ENCODE results near the gene OLFM2.

Gene OLFM2

DNA sequence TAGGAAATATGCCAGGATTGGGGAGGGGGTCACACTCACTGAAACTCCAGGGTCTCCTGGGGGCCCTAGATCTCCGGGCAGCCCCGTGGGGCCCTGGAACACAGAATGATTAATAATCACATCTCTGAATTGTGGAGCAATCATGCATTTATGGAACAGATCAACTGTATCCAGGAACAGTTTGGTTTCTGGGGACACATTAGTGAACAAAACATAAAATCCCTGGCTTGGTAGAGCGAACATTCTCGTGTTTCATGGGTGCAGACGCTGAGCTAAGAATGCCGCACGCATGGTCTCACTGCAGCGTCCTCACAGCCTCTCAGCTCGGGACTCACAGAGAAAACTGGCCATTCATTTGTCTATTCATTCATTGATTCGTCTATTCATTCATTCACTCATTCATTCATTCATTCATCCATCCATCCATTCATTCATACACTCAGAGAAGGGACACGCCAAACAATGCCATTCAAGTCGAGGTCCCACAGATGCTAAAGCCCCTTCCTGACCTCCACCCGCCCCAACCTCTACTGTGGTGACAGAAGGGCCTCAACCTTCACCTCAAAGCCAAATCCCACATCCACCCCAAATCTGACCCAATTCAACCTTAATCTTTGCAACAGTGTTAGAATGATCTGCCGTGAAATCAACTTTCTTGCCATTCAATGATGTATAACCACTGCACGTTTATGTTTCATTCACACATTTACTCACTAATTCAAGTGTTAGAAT is 35.0 kb upstream of the OLFM2 start:
- peaks cover 10% of the 10 kb centered on the region; the same call in 1 of the 2 replicates for H3K27me3 ChIP-seq (ENCODE audit: low read depth, low read length)

DNA sequence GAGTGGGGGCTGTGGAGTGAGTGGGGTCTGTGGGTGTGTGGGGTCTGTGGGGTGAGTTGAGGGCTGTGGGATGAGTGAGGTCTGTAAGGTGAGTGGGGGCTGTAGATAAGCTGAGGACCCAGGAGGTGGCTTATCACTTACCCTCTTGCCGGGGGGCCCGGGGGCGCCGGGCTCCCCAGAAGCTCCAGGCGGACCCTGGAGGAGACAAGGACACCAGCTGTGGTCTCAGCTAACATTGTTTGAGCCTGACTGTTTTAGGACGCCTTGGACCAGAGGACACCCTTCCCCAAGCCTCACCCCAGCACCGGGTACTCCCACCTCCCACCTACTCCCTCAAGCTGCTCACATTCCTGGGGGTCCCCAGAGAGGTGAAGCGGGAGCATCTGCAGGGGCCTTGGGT is 34.2 kb upstream of the OLFM2 start:
- Histone ChIP-seq H3K27me3 (ENCODE audit: low read depth, low read length) (peaks cover 3% of the 10 kb centered on the region; the same call in 1 of the 2 replicates), H3K9ac (ENCODE audit: low read length) (no peak overlapping the region), H3K27ac (ENCODE audit: low read length) (no peak overlapping the region), H3K4me2 (ENCODE audit: low read length) (no peak overlapping the region), H3K4me1 (ENCODE audit: low read length) (no peaks in the 10 kb centered on the region), H3K9me3 (ENCODE audit: insufficient read depth, low read length) (no peaks in the 10 kb centered on the region), H4K20me1 (ENCODE audit: insufficient read depth, low read length) (no peaks in the 10 kb centered on the region), H3K36me3 (replicated peaks; ENCODE audit: low read depth, low read length) (no peaks in the 10 kb centered on the region), H3K79me2 (ENCODE audit: low read length) (no peaks in the 10 kb centered on the region), H3K4me3 (ENCODE audit: low read length) (no peak overlapping the region), H2AFZ (ENCODE audit: low read depth, low read length) (no peak overlapping the region)
- TF ChIP-seq, protein P1, sequence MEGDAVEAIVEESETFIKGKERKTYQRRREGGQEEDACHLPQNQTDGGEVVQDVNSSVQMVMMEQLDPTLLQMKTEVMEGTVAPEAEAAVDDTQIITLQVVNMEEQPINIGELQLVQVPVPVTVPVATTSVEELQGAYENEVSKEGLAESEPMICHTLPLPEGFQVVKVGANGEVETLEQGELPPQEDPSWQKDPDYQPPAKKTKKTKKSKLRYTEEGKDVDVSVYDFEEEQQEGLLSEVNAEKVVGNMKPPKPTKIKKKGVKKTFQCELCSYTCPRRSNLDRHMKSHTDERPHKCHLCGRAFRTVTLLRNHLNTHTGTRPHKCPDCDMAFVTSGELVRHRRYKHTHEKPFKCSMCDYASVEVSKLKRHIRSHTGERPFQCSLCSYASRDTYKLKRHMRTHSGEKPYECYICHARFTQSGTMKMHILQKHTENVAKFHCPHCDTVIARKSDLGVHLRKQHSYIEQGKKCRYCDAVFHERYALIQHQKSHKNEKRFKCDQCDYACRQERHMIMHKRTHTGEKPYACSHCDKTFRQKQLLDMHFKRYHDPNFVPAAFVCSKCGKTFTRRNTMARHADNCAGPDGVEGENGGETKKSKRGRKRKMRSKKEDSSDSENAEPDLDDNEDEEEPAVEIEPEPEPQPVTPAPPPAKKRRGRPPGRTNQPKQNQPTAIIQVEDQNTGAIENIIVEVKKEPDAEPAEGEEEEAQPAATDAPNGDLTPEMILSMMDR (IDR thresholded peaks at IDR 0.05; ENCODE audit: low read depth, low read length): no peak
- TF ChIP-seq EZH2phosphoT487 (IDR thresholded peaks at IDR 0.05; ENCODE audit: low read depth): no peak

More for the DNA sequence above, 35.0 kb upstream of the OLFM2 start:
- Histone ChIP-seq H3K27ac (ENCODE audit: low read length) (no peak overlapping the region), H3K4me3 (ENCODE audit: low read length) (no peak overlapping the region), H2AFZ (ENCODE audit: low read depth, low read length) (no peak overlapping the region), H3K9ac (ENCODE audit: low read length) (no peak overlapping the region), H3K36me3 (replicated peaks; ENCODE audit: low read depth, low read length) (no peaks in the 10 kb centered on the region), H3K4me1 (ENCODE audit: low read length) (no peaks in the 10 kb centered on the region), H3K79me2 (ENCODE audit: low read length) (no peaks in the 10 kb centered on the region), H3K4me2 (ENCODE audit: low read length) (no peak overlapping the region), H4K20me1 (ENCODE audit: insufficient read depth, low read length) (no peaks in the 10 kb centered on the region), H3K9me3 (ENCODE audit: insufficient read depth, low read length) (no peaks in the 10 kb centered on the region)
- TF ChIP-seq EZH2phosphoT487 (IDR thresholded peaks at IDR 0.05; ENCODE audit: low read depth): no peak
- TF ChIP-seq, protein P1 (IDR thresholded peaks at IDR 0.05; ENCODE audit: low read depth, low read length): no peak

DNA sequence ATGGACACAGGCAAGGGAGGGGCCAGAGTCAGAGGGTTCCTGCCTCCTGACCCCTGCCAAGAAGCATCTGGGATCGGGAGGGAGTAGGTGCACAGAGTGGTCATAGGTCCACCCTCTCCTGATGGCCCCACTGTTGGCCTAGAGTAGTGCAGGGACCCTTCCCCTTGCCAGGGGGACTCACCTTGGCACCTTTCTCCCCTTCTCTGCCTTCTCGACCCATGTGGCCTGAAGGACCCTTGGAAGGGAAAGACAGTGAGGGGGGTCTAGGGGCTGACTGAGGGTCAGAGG is 33.3 kb upstream of the OLFM2 start:
- no peaks in the 10 kb centered on the region for H3K79me2 ChIP-seq (ENCODE audit: low read length)
- H3K4me2 ChIP-seq (ENCODE audit: low read length): no peak overlapping the region
- H3K9me3 ChIP-seq (ENCODE audit: insufficient read depth, low read length): no peaks in the 10 kb centered on the region
- no peak overlapping the region for H3K4me3 ChIP-seq (ENCODE audit: low read length)
- TF ChIP-seq EZH2phosphoT487 (IDR thresholded peaks at IDR 0.05; ENCODE audit: low read depth): no peak
- TF ChIP-seq, protein P1 (IDR thresholded peaks at IDR 0.05; ENCODE audit: low read depth, low read length): no peak
- no peaks in the 10 kb centered on the region for H3K4me1 ChIP-seq (ENCODE audit: low read length)
- no peak overlapping the region for H3K27ac ChIP-seq (ENCODE audit: low read length)
- no peaks in the 10 kb centered on the region for H3K27me3 ChIP-seq (ENCODE audit: low read depth, low read length)
- H2AFZ ChIP-seq (ENCODE audit: low read depth, low read length): no peak overlapping the region
- H3K36me3 ChIP-seq (replicated peaks; ENCODE audit: low read depth, low read length): no peaks in the 10 kb centered on the region
- no peaks in the 10 kb centered on the region for H4K20me1 ChIP-seq (ENCODE audit: insufficient read depth, low read length)
- H3K9ac ChIP-seq (ENCODE audit: low read length): no peak overlapping the region

DNA sequence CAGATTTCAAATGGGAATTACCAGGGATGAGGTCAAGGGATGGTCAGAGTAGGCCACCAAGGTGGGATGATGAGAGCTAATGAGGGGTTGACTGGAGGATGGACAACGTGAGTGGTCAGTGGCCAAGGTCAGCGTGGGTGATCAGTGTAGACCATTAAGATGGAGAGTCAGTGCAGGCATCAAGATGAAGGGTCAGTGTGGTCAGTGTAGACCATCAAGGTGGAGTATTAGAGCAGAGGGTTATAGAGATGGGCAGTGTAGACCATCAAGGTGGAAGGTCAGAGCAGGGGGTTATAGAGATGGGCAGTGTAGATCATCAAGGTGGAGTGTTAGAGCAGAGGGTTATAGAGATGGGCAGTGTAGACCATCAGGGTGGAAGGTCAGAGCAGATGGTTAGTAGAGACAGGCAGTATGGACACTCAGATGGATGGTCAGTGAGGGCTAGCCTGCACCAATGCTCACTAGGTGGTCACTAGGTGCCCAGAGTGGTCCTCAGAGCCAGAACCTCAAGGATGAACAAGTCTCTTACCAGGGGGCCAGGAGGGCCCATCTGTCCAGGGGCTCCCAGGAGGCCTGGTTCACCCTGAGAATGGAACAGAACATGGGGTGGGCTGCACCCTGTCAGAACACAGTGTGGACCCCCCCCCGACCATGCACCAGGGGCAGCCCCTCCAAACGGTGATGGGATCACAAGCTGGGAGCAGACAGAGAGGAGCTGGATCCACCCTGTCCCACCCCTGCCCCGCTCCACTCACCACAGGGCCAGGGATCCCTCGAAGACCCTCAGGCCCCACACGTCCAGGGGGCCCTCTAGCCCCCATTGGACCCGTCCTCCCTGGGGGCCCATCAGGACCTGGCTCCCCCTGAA is 32.7 kb upstream of the OLFM2 start:
- no peak for TF ChIP-seq EZH2phosphoT487 (IDR thresholded peaks at IDR 0.05; ENCODE audit: low read depth)
- TF ChIP-seq, protein P1 (IDR thresholded peaks at IDR 0.05; ENCODE audit: low read depth, low read length): no peak
- Histone ChIP-seq H2AFZ (ENCODE audit: low read depth, low read length) (no peak overlapping the region), H3K79me2 (ENCODE audit: low read length) (no peaks in the 10 kb centered on the region)

More for the DNA sequence above, 32.7 kb upstream of the OLFM2 start:
- H3K4me3 ChIP-seq (ENCODE audit: low read length): no peak overlapping the region
- H3K27ac ChIP-seq (ENCODE audit: low read length): no peak overlapping the region
- no peak overlapping the region for H3K4me2 ChIP-seq (ENCODE audit: low read length)
- no peaks in the 10 kb centered on the region for H3K27me3 ChIP-seq (ENCODE audit: low read depth, low read length)
- no peak overlapping the region for H3K9ac ChIP-seq (ENCODE audit: low read length)
- no peaks in the 10 kb centered on the region for H3K36me3 ChIP-seq (replicated peaks; ENCODE audit: low read depth, low read length)
- no peaks in the 10 kb centered on the region for H3K9me3 ChIP-seq (ENCODE audit: insufficient read depth, low read length)
- H3K4me1 ChIP-seq (ENCODE audit: low read length): no peaks in the 10 kb centered on the region
- H4K20me1 ChIP-seq (ENCODE audit: insufficient read depth, low read length): no peaks in the 10 kb centered on the region
